Keratinocyte (primary cell): Measurements from ENCODE around the gene RALGPS1.

Experiments used
- EZH2 ChIP-seq: IDR thresholded peaks from one replicate; pipeline ENCODE4 v1.6.1; 2012; ENCODE audit warnings: inconsistent platforms, mild to moderate bottlenecking, low read length, moderate library complexity
- TF ChIP-seq, protein P1 (sequence below), 3 experiments: IDR thresholded peaks in 1 of 3; conservative IDR thresholded peaks in 1 of 3; optimal IDR thresholded peaks in 1 of 3; 2 replicates in 2 of 3; 3 replicates in 1 of 3; pipeline versions ENCODE3 to v1.5.1; 2011; ENCODE audit warnings: low read length in 3 of 3, mild to moderate bottlenecking in 3 of 3, moderate library complexity in 2 of 3, control low read depth in 1 of 3, inconsistent platforms in 1 of 3; ENCODE audit not compliant: insufficient read depth in 2 of 3; ENCODE audit errors: extremely low read depth in 1 of 3

DNA sequence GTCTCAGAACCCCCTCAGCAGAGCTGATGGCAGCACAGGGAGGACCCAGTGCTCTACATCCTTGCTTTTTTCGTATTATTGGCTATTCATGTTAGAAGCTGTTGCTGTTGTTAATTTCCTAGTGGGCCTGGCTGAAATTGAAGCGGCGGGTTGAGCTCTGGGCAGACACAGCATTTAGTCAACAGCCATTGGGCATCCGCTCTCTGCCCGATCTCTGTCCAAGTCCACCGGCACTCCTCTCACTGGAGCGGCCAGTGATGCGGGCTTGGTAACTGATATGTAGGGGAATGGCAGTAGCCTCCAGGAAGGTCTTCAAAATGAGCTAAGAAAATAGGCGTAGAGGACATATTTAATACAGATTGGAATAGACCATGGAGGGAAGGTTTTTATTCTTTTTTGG lies 348.7 kb downstream of the RALGPS1 start:
- TF ChIP-seq, protein P1, sequence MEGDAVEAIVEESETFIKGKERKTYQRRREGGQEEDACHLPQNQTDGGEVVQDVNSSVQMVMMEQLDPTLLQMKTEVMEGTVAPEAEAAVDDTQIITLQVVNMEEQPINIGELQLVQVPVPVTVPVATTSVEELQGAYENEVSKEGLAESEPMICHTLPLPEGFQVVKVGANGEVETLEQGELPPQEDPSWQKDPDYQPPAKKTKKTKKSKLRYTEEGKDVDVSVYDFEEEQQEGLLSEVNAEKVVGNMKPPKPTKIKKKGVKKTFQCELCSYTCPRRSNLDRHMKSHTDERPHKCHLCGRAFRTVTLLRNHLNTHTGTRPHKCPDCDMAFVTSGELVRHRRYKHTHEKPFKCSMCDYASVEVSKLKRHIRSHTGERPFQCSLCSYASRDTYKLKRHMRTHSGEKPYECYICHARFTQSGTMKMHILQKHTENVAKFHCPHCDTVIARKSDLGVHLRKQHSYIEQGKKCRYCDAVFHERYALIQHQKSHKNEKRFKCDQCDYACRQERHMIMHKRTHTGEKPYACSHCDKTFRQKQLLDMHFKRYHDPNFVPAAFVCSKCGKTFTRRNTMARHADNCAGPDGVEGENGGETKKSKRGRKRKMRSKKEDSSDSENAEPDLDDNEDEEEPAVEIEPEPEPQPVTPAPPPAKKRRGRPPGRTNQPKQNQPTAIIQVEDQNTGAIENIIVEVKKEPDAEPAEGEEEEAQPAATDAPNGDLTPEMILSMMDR (optimal IDR thresholded peaks at IDR 0.05 in 1 of 3, IDR thresholded peaks at IDR 0.05 in 1 of 3, conservative IDR thresholded peaks at IDR 0.05 in 1 of 3; ENCODE audit: extremely low read depth in 1 of 3, insufficient read depth in 2 of 3, low read length in 3 of 3), result no peak
- TF ChIP-seq EZH2, result no peak
